Smooth muscle cell (in vitro differentiated cells): ENCODE data around the gene CARD11. TPM values are rescaled to one million over a fixed set of nuclear protein-coding genes. Genes with fewer than 3 reads are reported as not detected.

Experiments used
- DNase-seq: peaks from one replicate; lab custom pipeline; 2025; ENCODE audit not compliant: unreplicated experiment; lab: John Stamatoyannopoulos, UW
- H2AFZ ChIP-seq: fragments of 200-600 bp; sonication (generic); 2 replicates; pipeline ENCODE4 v1.6.0; 2016; ENCODE audit warnings: antibody characterized with exemption, low read depth, mild to moderate bottlenecking
- H3F3A ChIP-seq: fragments of 200-600 bp; sonication (generic); 2 replicates; pipeline ENCODE4 v1.6.0; 2017; ENCODE audit warnings: antibody characterized with exemption, low read depth
- H3K27ac ChIP-seq: fragments of 200-600 bp; sonication (generic); 2 replicates; pipeline ENCODE4 v1.5.1; 2016; ENCODE audit warnings: low read depth, mild to moderate bottlenecking
- H3K27me3 ChIP-seq: fragments of 200-600 bp; sonication (generic); 2 replicates; pipeline ENCODE4 v1.6.1; 2016; ENCODE audit warnings: low read depth, mild to moderate bottlenecking
- H3K36me3 ChIP-seq: fragments of 200-600 bp; sonication (generic); 2 replicates; pipeline ENCODE4 v1.5.1; 2016; ENCODE audit warnings: low read depth
- H3K4me1 ChIP-seq: fragments of 200-600 bp; sonication (generic); 2 replicates; pipeline ENCODE4 v1.5.1; 2016; ENCODE audit warnings: low read depth
- H3K4me2 ChIP-seq: fragments of 200-600 bp; sonication (generic); 2 replicates; pipeline ENCODE4 v1.6.0; 2016; ENCODE audit warnings: mild to moderate bottlenecking
- H3K4me3 ChIP-seq: fragments of 200-600 bp; sonication (generic); 2 replicates; pipeline ENCODE4 v1.5.1; 2016; ENCODE audit warnings: mild to moderate bottlenecking
- H3K79me2 ChIP-seq: fragments of 200-600 bp; sonication (generic); 2 replicates; pipeline ENCODE4 v1.6.0; 2016; ENCODE audit warnings: low read depth, mild to moderate bottlenecking
- H3K9ac ChIP-seq: fragments of 200-600 bp; sonication (generic); 2 replicates; pipeline ENCODE4 v1.6.0; 2016; ENCODE audit warnings: low read depth
- H3K9me3 ChIP-seq: fragments of 200-600 bp; sonication (generic); replicated peaks from 2 replicates; pipeline ENCODE4 v1.5.1; 2016; ENCODE audit warnings: low read depth
- H4K20me1 ChIP-seq: fragments of 200-600 bp; sonication (generic); 2 replicates; pipeline ENCODE4 v1.6.0; 2016; ENCODE audit warnings: low read depth
- CTCF ChIP-seq: fragments of 200-600 bp; sonication (generic); IDR thresholded peaks from 2 replicates; pipeline ENCODE4 v1.5.1; 2017; ENCODE audit warnings: borderline replicate concordance, mild to moderate bottlenecking, antibody characterized with exemption; ENCODE audit not compliant: insufficient read depth, poor library complexity, severe bottlenecking
- WGBS: methylation state at CpG from one replicate; pipeline ENCODE4 v1.1.7; 2016; ENCODE audit warnings: low lambda C conversion rate; 5-methylcytosine and 5-hydroxymethylcytosine counted together
- polyA plus RNA-seq: library from polyadenylated mRNA; unstranded; fragments of >200 nt; fragmentation: Nextera tagmentation; extraction: Ambion mirVana; gene quantifications from 2 replicates; pipeline ENCODE4 v1.2.1, GENCODE V29; 2016
- total RNA-seq: library from RNA; depleted of rRNA; stranded (reverse); fragments of >200 nt; gene quantifications from 2 replicates; pipeline ENCODE4 v1.2.3, GENCODE V29; 2014

CARD11 gene
- total and polyA plus RNA-seq, 2 experiments from 2014 or later: 1.3 to 2.4 TPM

- DNase-seq: no peak
- no peaks in the 10 kb centered on the region for H3K79me2 ChIP-seq
- no peaks in the 10 kb centered on the region for H4K20me1 ChIP-seq
- no peak overlapping the region for H3K27ac ChIP-seq
- 91% methylated on average over 22 of the region's 22 CpGs for WGBS
- H2AFZ ChIP-seq: no peak overlapping the region
- H3F3A ChIP-seq: no peaks in the 10 kb centered on the region
- no peaks in the 10 kb centered on the region for H3K36me3 ChIP-seq
- H3K9me3 ChIP-seq: no peaks in the 10 kb centered on the region
- no peak for TF ChIP-seq CTCF
- H3K4me3 ChIP-seq: no peak overlapping the region
- no peak overlapping the region for H3K9ac ChIP-seq
- no peak overlapping the region for H3K4me2 ChIP-seq
- peaks cover 6% of the 10 kb centered on the region for H3K4me1 ChIP-seq
- H3K27me3 ChIP-seq: no peaks in the 10 kb centered on the region
Measured at GRCh38 chr7:2924866-2925840, 118.5 kb downstream of the CARD11 start.

- Histone ChIP-seq H3K79me2 (no peaks in the 10 kb centered on the region), H3K27ac (no peak overlapping the region), H2AFZ (no peak overlapping the region), H3K9ac (no peak overlapping the region), H3K4me2 (no peak overlapping the region), H3K27me3 (no peaks in the 10 kb centered on the region), H4K20me1 (no peaks in the 10 kb centered on the region), H3K9me3 (no peaks in the 10 kb centered on the region), H3F3A (no peaks in the 10 kb centered on the region), H3K4me1 (peaks cover 6% of the 10 kb centered on the region), H3K4me3 (no peak overlapping the region), H3K36me3 (no peaks in the 10 kb centered on the region)
- no peak for TF ChIP-seq CTCF
- DNase-seq: no peak
- WGBS: 88% methylated on average over 17 of the region's 17 CpGs
Measured at GRCh38 chr7:2923886-2924574, 119.6 kb downstream of the CARD11 start.

GRCh38 chr7:2923291-2923781 is 120.3 kb downstream of the CARD11 start:
- Histone ChIP-seq H3K27ac (no peak overlapping the region), H3K36me3 (no peaks in the 10 kb centered on the region), H4K20me1 (no peaks in the 10 kb centered on the region), H3K79me2 (no peaks in the 10 kb centered on the region), H3F3A (no peaks in the 10 kb centered on the region), H3K9ac (no peak overlapping the region), H3K4me3 (no peak overlapping the region), H3K27me3 (no peaks in the 10 kb centered on the region), H2AFZ (no peak overlapping the region), H3K4me1 (peaks cover 6% of the 10 kb centered on the region), H3K9me3 (no peaks in the 10 kb centered on the region), H3K4me2 (no peak overlapping the region)
- 97% methylated on average over 17 of the region's 17 CpGs for WGBS
- no peak for DNase-seq
- TF ChIP-seq CTCF: no peak
